Transverse colon (tissue), 4 donors: ENCODE data around the gene KRT74. TPM values are rescaled to one million over a fixed set of nuclear protein-coding genes. Genes with fewer than 3 reads are reported as not detected.

Experiments
- DNase-seq: peaks from one replicate; pipeline ENCODE4 v3.0.0-alpha.2; 2019
- H3K27ac ChIP-seq, 4 donors: fragments of 200-600 bp; sonication (generic); 2 replicates each; pipeline ENCODE4 v1.5.1; 2016 to 2018; ENCODE audit warnings: inconsistent platforms in 4 of 4
- H3K27me3 ChIP-seq: fragments of 200-600 bp; sonication (generic); 2 replicates; pipeline ENCODE4 v1.5.1; 2017; ENCODE audit warnings: inconsistent platforms
- H3K36me3 ChIP-seq, 4 donors: fragments of 200-600 bp; sonication (generic); 2 replicates each; pipeline ENCODE4 v1.5.1; 2017 to 2019; ENCODE audit warnings: inconsistent platforms in 4 of 4
- H3K4me1 ChIP-seq, 4 donors: fragments of 200-600 bp; sonication (generic); 2 replicates each; pipeline ENCODE4 v1.5.1; 2017 to 2020; ENCODE audit warnings: inconsistent platforms in 4 of 4
- H3K4me3 ChIP-seq, 4 donors: fragments of 200-600 bp; sonication (generic); 1 replicate in 1 of 4; 2 replicates in 3 of 4; pipeline versions ENCODE4 v1.5.1 to v1.6.1; 2017 to 2019; ENCODE audit warnings: inconsistent platforms in 4 of 4
- H3K9me3 ChIP-seq, 2 donors: fragments of 200-600 bp; sonication (generic); 2 replicates each; pipeline ENCODE4 v1.5.1; 2017 to 2019; ENCODE audit warnings: inconsistent platforms in 2 of 2
- EP300 ChIP-seq: sonication (generic); formaldehyde crosslinking; IDR thresholded peaks from one replicate; pipeline ENCODE4 v1.6.1; 2017; ENCODE audit warnings: antibody characterized with exemption, low read depth
- POLR2A ChIP-seq: fragments of 450-650 bp; IDR thresholded peaks from one replicate; pipeline ENCODE4 v1.6.1; 2016; ENCODE audit warnings: antibody characterized with exemption, mild to moderate bottlenecking, moderate library complexity
- POLR2AphosphoS5 ChIP-seq, 3 donors: sonication (generic); formaldehyde crosslinking; IDR thresholded peaks; one replicate each; pipeline ENCODE4 v1.6.1; 2016; ENCODE audit warnings: antibody characterized with exemption in 3 of 3
- whole genome bisulfite sequencing, 2 donors: methylation state at CpG; one replicate each; pipeline ENCODE4 v1.1.5; 2018; ENCODE audit warnings: low coverage in 1 of 2; 5-methylcytosine and 5-hydroxymethylcytosine counted together
- in situ Hi-C, 4 donors: fragments of 200-750 bp; cut with MboI; loops; one replicate each; pipeline versions ENCODE4 v1.15.0 to v1.15.1; 2017; ENCODE audit warnings: low sequenced_read_pairs in 3 of 4, low pct_ligation_motif_present in 1 of 4, low pct_unique_long_range_greater_than_20kb in 1 of 4
- intact Hi-C: fragments of 100-400 bp; cut with DNase I; formaldehyde crosslinking; loops from one replicate; pipeline ENCODE4 v1.15.1; 2023; ENCODE audit warnings: low total_unique reads
- total RNA-seq, 4 donors: library from RNA; depleted of rRNA; stranded (reverse); fragments of >200 nt; gene quantifications; one replicate each; pipeline ENCODE4 v1.1.0, GENCODE V29; 2016
- TF ChIP-seq, protein P1 (sequence below), 5 experiments: fragments of 200-600 bp in 3 of 5; fragments of 450-650 bp in 2 of 5; sonication (generic) in 3 of 5; IDR thresholded peaks; 1 replicate in 2 of 5; 2 replicates in 3 of 5; pipeline ENCODE4 v1.5.1; 2016 to 2017; ENCODE audit warnings: antibody characterized with exemption in 5 of 5, inconsistent platforms in 3 of 5, mild to moderate bottlenecking in 2 of 5, moderate library complexity in 1 of 5

KRT74 gene
- total RNA-seq, 4 donors from 2014 or later = not detected

- Histone ChIP-seq H3K4me1 (no peaks in the 10 kb centered on the region), H3K4me3 (no peak overlapping the region), H3K36me3 (no peaks in the 10 kb centered on the region), H3K27ac (no peak overlapping the region), H3K27me3 (peaks cover 27% of the 10 kb centered on the region), H3K9me3 (no peaks in the 10 kb centered on the region)
- DNase-seq = no peak
- TF ChIP-seq, protein P1, sequence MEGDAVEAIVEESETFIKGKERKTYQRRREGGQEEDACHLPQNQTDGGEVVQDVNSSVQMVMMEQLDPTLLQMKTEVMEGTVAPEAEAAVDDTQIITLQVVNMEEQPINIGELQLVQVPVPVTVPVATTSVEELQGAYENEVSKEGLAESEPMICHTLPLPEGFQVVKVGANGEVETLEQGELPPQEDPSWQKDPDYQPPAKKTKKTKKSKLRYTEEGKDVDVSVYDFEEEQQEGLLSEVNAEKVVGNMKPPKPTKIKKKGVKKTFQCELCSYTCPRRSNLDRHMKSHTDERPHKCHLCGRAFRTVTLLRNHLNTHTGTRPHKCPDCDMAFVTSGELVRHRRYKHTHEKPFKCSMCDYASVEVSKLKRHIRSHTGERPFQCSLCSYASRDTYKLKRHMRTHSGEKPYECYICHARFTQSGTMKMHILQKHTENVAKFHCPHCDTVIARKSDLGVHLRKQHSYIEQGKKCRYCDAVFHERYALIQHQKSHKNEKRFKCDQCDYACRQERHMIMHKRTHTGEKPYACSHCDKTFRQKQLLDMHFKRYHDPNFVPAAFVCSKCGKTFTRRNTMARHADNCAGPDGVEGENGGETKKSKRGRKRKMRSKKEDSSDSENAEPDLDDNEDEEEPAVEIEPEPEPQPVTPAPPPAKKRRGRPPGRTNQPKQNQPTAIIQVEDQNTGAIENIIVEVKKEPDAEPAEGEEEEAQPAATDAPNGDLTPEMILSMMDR (IDR thresholded peaks at IDR 0.05) = no peak
- TF ChIP-seq POLR2A (no peak), POLR2AphosphoS5 (IDR thresholded peaks at IDR 0.05) (no peak)
- intact Hi-C loops (no loop called here), in situ Hi-C loops (no loop called here)
- 50 to 83% methylated on average over 2 to 8 of the region's 8 CpGs for WGBS, 2 donors
Observed at GRCh38 chr12:52608826-52609630, 35.4 kb upstream of the KRT74 start.

DNA sequence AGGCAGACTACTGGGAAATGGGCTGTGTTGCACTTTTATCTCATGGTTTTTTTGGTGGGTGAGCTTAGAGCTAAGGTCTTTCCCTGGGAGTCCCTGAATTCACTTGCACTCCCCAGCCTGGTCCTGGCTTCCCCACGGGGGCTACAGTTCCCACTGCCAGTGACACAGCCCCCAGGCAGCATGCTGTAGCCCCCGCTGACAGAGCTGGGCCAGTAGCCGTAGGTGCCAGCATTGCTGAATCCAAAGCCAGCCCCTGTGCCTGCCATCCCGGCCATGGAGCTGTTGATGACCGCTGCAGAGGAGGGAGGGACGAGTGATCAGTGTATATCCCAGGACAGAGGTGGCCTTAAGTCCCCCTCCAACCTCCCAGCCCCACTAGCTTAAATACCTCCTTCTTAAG lies 34.5 kb upstream of the KRT74 start:
- no peaks in the 10 kb centered on the region for H3K4me1 ChIP-seq
- in situ Hi-C loops (no loop called here), intact Hi-C loops (no loop called here)
- H3K4me3 ChIP-seq = no peak overlapping the region
- H3K27me3 ChIP-seq = peaks cover 34% of the 10 kb centered on the region
- TF ChIP-seq EP300 = no peak
- no peak for TF ChIP-seq POLR2A
- TF ChIP-seq POLR2AphosphoS5 (IDR thresholded peaks at IDR 0.05) = no peak
- TF ChIP-seq, protein P1 (IDR thresholded peaks at IDR 0.05) = no peak
- no peak for DNase-seq
- no peaks in the 10 kb centered on the region for H3K9me3 ChIP-seq
- H3K36me3 ChIP-seq = no peaks in the 10 kb centered on the region
- WGBS, 2 donors = 77% methylated on average over 6 of the region's 6 CpGs; no CpG with 5 or more reads in 1 of the 2 donors
- H3K27ac ChIP-seq = no peak overlapping the region

DNA sequence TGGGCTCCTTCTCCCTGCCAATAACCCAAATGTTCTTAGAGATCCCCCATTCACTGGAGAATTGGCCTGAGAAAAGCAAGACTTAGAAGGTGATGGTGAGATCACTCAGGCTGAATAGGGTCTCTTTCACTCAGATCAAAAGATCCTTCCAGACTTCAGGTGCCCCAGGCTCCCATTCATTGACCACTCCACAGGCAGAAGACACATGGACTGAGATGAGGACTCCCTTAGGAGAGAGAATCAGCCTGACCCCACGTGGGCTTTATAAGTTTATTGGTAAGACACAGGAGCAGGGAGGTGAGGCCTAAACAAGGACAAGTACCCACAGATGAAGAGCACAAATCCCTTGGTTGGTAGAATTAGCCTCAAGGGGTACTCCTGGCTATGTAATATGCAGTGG lies 33.7 kb upstream of the KRT74 start:
- TF ChIP-seq EP300 = no peak
- TF ChIP-seq POLR2A = no peak
- H3K27ac ChIP-seq = no peak overlapping the region
- H3K4me1 ChIP-seq = no peaks in the 10 kb centered on the region
- WGBS, 2 donors = 40% methylated on average over 1 of the region's 1 CpG; no CpG with 5 or more reads in 1 of the 2 donors
- in situ Hi-C loops = no loop called here
- no peak for DNase-seq
- H3K36me3 ChIP-seq = no peaks in the 10 kb centered on the region
- H3K9me3 ChIP-seq = no peaks in the 10 kb centered on the region
- no peak overlapping the region for H3K4me3 ChIP-seq
- peaks cover 36% of the 10 kb centered on the region for H3K27me3 ChIP-seq
- intact Hi-C loops = no loop called here

GRCh38 chr12:52606581-52607218 lies 33.1 kb upstream of the KRT74 start:
- intact Hi-C loops (no loop called here), in situ Hi-C loops (no loop called here)
- TF ChIP-seq POLR2A = no peak
- TF ChIP-seq POLR2AphosphoS5 (IDR thresholded peaks at IDR 0.05) = no peak
- TF ChIP-seq, protein P1 (IDR thresholded peaks at IDR 0.05) = no peak
- TF ChIP-seq EP300 = no peak
- Histone ChIP-seq H3K36me3 (no peaks in the 10 kb centered on the region), H3K4me3 (no peak overlapping the region), H3K4me1 (no peaks in the 10 kb centered on the region), H3K27ac (no peak overlapping the region), H3K9me3 (no peaks in the 10 kb centered on the region), H3K27me3 (peaks cover 41% of the 10 kb centered on the region)
- no peak for DNase-seq
- WGBS, 2 donors = 60 to 78% methylated on average over 1 to 7 of the region's 7 CpGs
